Effector memory CD8-positive, alpha-beta T cell (primary cell): ENCODE data around the gene APRT.

ENCODE experiments used
- ATAC-seq: fragments of 150-1000 bp; cut with Tn5 transposase; replicated peaks from 2 replicates; pipeline ENCODE4 v1.10.0; 2021; ENCODE audit warnings: mild to moderate bottlenecking, moderate library complexity
- DNase-seq, 3 experiments: peaks; one replicate each; pipeline ENCODE4 v3.0.0; 2021
- H3K27ac Mint-ChIP-seq, 2 donors: one replicate each; pipeline ENCODE4 v1.8.0; 2022; ENCODE audit warnings: mild to moderate bottlenecking in 2 of 2, mixed read lengths in 2 of 2, moderate library complexity in 2 of 2
- H3K27me3 Mint-ChIP-seq, 2 donors: one replicate each; pipeline ENCODE4 v1.8.0; 2022; ENCODE audit warnings: mixed read lengths in 2 of 2
- H3K36me3 Mint-ChIP-seq: one replicate; pipeline ENCODE4 v1.8.0; 2022; ENCODE audit warnings: mild to moderate bottlenecking, moderate library complexity, mixed read lengths; ENCODE audit not compliant: insufficient read depth
- H3K4me1 Mint-ChIP-seq, 2 donors: one replicate each; pipeline ENCODE4 v1.8.0; 2022; ENCODE audit warnings: low read depth in 2 of 2, mixed read lengths in 2 of 2
- H3K4me3 Mint-ChIP-seq, 2 donors: one replicate each; pipeline ENCODE4 v1.8.0; 2022; ENCODE audit warnings: mild to moderate bottlenecking in 2 of 2, mixed read lengths in 2 of 2, moderate library complexity in 2 of 2
- H3K9me3 Mint-ChIP-seq, 2 donors: one replicate each; pipeline ENCODE4 v1.8.0; 2022; ENCODE audit warnings: mixed read lengths in 2 of 2

APRT gene

GRCh38 chr16:88850531-88851199 is 38.9 kb upstream of the APRT start:
- H3K27ac Mint-ChIP-seq, result no peak overlapping the region
- H3K9me3 Mint-ChIP-seq, result no peaks in the 10 kb centered on the region
- H3K36me3 Mint-ChIP-seq, result peaks cover 13% of the 10 kb centered on the region
- DNase-seq, result no peak
- ATAC-seq, result no peak
- peaks cover 7% of the 10 kb centered on the region in 2 donors for H3K4me1 Mint-ChIP-seq
- no peaks in the 10 kb centered on the region for H3K27me3 Mint-ChIP-seq
- no peak overlapping the region for H3K4me3 Mint-ChIP-seq

- Mint-ChIP-seq H3K9me3 (no peaks in the 10 kb centered on the region), H3K36me3 (peaks cover 16% of the 10 kb centered on the region), H3K4me1 (peaks cover 0 to 3% of the 10 kb centered on the region in 2 donors), H3K27me3 (no peaks in the 10 kb centered on the region), H3K4me3 (no peak overlapping the region), H3K27ac (no peak overlapping the region)
- no peak for ATAC-seq
- no peak for DNase-seq
Observed at GRCh38 chr16:88848557-88848956, 36.8 kb upstream of the APRT start.

- Mint-ChIP-seq H3K9me3 (no peaks in the 10 kb centered on the region), H3K36me3 (peaks cover 22% of the 10 kb centered on the region), H3K27ac (no peak overlapping the region), H3K4me1 (peaks cover 0 to 6% of the 10 kb centered on the region in 2 donors), H3K27me3 (no peaks in the 10 kb centered on the region), H3K4me3 (no peak overlapping the region)
- ATAC-seq, result no peak
- no peak for DNase-seq
Observed at GRCh38 chr16:88847654-88848053, 35.9 kb upstream of the APRT start.

- Mint-ChIP-seq H3K27me3 (no peaks in the 10 kb centered on the region), H3K4me3 (no peak overlapping the region), H3K36me3 (peaks cover 19% of the 10 kb centered on the region), H3K4me1 (peaks cover 4% of the 10 kb centered on the region in 2 donors), H3K9me3 (no peaks in the 10 kb centered on the region), H3K27ac (no peak overlapping the region)
- ATAC-seq (no peak), DNase-seq (no peak)
Observed at GRCh38 chr16:88846088-88846487, 34.4 kb upstream of the APRT start.

- Mint-ChIP-seq H3K36me3 (peaks cover 17% of the 10 kb centered on the region), H3K4me1 (peaks cover 4% of the 10 kb centered on the region in 2 donors), H3K27ac (peak overlapping the region in 1 of 2 donors; percentile 10), H3K27me3 (no peaks in the 10 kb centered on the region), H3K4me3 (no peak overlapping the region), H3K9me3 (no peaks in the 10 kb centered on the region)
- ATAC-seq (no peak), DNase-seq (no peak)
Observed at GRCh38 chr16:88844419-88845036, 32.8 kb upstream of the APRT start.

- DNase-seq (no peak), ATAC-seq (no peak)
- Mint-ChIP-seq H3K36me3 (peaks cover 12% of the 10 kb centered on the region), H3K4me1 (peaks cover 4% of the 10 kb centered on the region in 2 donors), H3K4me3 (no peak overlapping the region), H3K27ac (no peak overlapping the region), H3K27me3 (no peaks in the 10 kb centered on the region), H3K9me3 (no peaks in the 10 kb centered on the region)
Observed at GRCh38 chr16:88843256-88843655, 31.5 kb upstream of the APRT start.

GRCh38 chr16:88842806-88843205 is 31.1 kb upstream of the APRT start:
- Mint-ChIP-seq H3K27ac (no peak overlapping the region), H3K4me1 (peaks cover 4% of the 10 kb centered on the region in 2 donors), H3K36me3 (peaks cover 12% of the 10 kb centered on the region), H3K9me3 (no peaks in the 10 kb centered on the region), H3K4me3 (no peak overlapping the region), H3K27me3 (no peaks in the 10 kb centered on the region)
- DNase-seq (no peak), ATAC-seq (no peak)

GRCh38 chr16:88842308-88842756 is 30.6 kb upstream of the APRT start:
- H3K36me3 Mint-ChIP-seq, result peaks cover 12% of the 10 kb centered on the region
- H3K4me3 Mint-ChIP-seq, result no peak overlapping the region
- DNase-seq, result no peak
- H3K27me3 Mint-ChIP-seq, result no peaks in the 10 kb centered on the region
- H3K9me3 Mint-ChIP-seq, result no peaks in the 10 kb centered on the region
- H3K27ac Mint-ChIP-seq, result no peak overlapping the region
- ATAC-seq, result no peak
- H3K4me1 Mint-ChIP-seq, result peaks cover 4% of the 10 kb centered on the region in 2 donors

- no peak for DNase-seq
- Mint-ChIP-seq H3K27ac (no peak overlapping the region), H3K4me1 (peaks cover 4% of the 10 kb centered on the region in 2 donors), H3K36me3 (peaks cover 14% of the 10 kb centered on the region), H3K27me3 (no peaks in the 10 kb centered on the region), H3K4me3 (no peak overlapping the region), H3K9me3 (no peaks in the 10 kb centered on the region)
- no peak for ATAC-seq
Observed at GRCh38 chr16:88841521-88842307, 30.0 kb upstream of the APRT start.

- no peak overlapping the region for H3K27ac Mint-ChIP-seq
- H3K4me3 Mint-ChIP-seq, result no peak overlapping the region
- peaks cover 17% of the 10 kb centered on the region for H3K36me3 Mint-ChIP-seq
- H3K9me3 Mint-ChIP-seq, result no peaks in the 10 kb centered on the region
- H3K27me3 Mint-ChIP-seq, result no peaks in the 10 kb centered on the region
- DNase-seq (no peak), ATAC-seq (no peak)
- H3K4me1 Mint-ChIP-seq, result peaks cover 4% of the 10 kb centered on the region in 2 donors
Observed at GRCh38 chr16:88840600-88841215, 29.0 kb upstream of the APRT start.

- no peak for ATAC-seq
Observed at GRCh38 chr16:88839745-88840599, 28.2 kb upstream of the APRT start.

GRCh38 chr16:88839026-88839529 is 27.4 kb upstream of the APRT start:
- Mint-ChIP-seq H3K27me3 (no peaks in the 10 kb centered on the region), H3K27ac (no peak overlapping the region), H3K9me3 (no peaks in the 10 kb centered on the region), H3K4me3 (no peak overlapping the region), H3K36me3 (peaks cover 13% of the 10 kb centered on the region), H3K4me1 (peaks cover 4% of the 10 kb centered on the region in 2 donors)
- DNase-seq (no peak), ATAC-seq (no peak)

More at GRCh38 chr16:88839745-88840599, 28.2 kb upstream of the APRT start:
- no peak overlapping the region for H3K4me3 Mint-ChIP-seq
- DNase-seq, result no peak
- no peaks in the 10 kb centered on the region for H3K27me3 Mint-ChIP-seq
- no peak overlapping the region for H3K27ac Mint-ChIP-seq
- peaks cover 4% of the 10 kb centered on the region in 2 donors for H3K4me1 Mint-ChIP-seq
- H3K36me3 Mint-ChIP-seq, result peaks cover 13% of the 10 kb centered on the region
- no peaks in the 10 kb centered on the region for H3K9me3 Mint-ChIP-seq
